Germinal center (tissue), 1 donor: ENCODE measurements around the gene RPL6.

Experiments used
- DNase-seq: peaks from one replicate; pipeline ENCODE4 v3.0.0; 2012; ENCODE audit warnings: mixed read lengths, low spot score

Gene RPL6

DNA sequence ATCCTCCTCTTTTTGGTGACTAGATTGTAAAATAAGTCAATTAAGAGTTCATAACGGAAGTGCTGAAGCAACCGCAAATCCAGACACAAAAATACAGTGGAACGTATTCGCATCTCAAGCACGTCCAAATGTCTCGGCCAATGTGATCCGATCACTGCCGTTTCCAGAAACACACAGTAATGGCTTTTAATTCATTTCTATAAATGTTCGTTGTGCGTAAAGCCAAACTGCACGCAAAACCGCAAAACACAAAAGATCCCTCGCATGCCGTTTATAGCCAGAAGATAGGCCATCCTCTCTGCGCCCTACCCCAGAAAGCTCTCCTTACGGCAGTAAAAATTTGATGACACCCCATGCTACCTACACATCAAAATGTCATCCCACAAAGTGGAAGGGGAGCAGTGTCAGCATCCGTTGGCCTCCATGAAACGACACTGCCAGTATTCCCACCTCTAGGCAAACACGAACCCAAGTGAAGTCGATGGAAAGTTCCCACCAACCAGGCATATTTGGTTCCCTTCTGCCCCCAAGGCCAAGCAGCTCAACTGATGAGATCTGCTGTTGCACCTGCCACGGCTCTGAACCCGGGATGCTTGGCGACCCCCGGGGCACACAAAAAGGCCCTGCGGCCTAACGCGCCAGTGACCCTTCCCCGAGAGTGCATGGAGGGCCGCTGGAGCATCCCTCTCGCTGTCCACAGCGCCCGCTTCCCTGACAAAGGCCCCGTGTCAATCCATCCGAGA, 28.6 kb downstream of the RPL6 start:
- DNase-seq, result no peak

GRCh38 chr12:112375105-112375504, 34.3 kb downstream of the RPL6 start:
- no peak for DNase-seq

DNA sequence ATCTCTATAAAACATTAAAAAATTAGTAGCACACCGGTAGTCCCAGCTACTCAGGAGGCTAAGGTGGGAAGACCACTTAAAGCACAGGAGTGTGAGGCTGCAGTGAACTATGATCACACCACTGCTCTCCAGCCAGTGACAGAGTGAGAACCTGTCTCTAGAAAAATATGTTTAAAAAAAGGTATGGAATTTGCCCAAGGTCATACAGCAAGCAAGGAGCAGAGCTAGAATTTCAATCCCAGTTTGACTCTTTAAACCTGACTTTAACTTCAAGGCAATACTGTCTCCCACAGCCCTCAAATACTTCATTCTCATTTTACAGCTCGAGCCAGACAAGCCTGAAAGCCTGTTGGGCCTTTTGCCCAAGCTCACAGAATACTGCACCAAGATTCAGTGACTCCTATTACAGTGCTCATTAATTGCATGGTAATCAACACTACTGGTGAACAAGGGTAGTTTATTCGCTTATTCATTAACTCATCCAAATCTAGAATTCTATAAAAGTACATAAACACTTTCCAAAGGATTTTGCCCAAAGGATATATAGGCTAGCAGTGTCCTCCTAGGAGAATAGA, 35.2 kb downstream of the RPL6 start:
- no peak for DNase-seq

DNA sequence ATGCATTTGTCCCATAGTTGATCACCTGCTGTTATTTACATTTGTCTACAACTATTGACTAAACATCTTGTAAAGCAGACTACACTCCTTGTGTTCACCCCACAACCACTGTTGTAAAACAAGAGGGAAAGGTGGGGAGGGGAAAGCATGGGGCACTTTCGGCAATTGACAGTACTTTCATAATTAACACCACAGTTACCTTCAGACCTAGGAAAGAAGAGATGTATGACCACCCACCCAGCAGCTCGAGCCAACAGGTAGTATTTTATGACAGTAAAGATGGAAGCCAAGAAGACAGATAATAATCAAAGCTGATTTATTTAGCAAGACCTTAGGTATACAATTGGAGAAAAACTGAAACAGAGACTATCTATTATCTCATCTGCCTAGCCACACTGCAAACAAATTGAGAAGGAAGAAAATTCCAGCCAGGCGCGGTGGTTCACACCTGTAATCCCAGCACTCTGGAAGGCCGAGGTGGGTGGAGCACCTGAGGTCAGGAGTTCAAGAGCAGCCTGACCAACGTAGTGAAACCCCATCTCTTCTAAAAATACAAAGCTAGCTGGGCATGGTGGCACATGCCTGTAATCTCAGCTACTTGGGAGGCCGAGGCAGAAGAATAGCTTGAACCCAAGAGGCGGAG, 38.4 kb downstream of the RPL6 start:
- no peak for DNase-seq

DNA sequence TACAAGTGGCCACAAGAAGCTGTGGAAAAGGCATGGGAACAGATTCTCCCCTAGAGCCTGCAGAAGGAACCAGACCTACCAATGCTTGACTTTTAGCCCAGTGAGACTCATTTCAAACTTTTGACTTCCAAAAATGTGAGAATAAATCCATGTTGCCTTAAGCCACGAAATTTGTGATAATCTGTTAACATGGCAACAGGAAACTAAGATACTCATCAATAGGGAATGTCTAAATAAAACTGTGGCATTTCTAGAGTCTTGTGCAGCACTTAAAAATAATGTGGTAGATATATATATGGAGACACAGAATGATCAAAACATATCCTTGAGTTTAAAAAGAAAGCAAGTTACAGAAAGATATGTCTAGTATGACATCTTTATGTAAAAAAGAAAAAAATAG, 39.2 kb downstream of the RPL6 start:
- DNase-seq, result no peak

DNA sequence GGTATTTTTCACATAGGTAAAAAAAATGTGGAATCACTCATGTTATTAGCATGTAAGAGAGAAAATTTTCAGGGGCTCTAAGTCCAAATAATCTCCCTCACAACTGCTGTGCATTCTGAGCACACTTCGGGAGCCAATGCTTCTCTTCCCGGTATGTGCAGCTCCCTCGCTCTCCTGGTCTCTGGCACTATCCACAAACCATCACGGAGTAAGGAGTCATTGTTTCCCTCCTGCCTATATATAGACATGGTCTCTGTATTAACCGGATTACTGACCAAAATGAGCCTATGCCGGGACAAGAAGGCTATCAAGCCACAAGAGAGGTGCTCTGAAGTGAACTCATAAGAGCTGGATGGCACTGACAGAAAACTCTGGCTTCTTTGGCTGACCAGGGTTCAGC, 40.5 kb downstream of the RPL6 start:
- no peak for DNase-seq

DNA sequence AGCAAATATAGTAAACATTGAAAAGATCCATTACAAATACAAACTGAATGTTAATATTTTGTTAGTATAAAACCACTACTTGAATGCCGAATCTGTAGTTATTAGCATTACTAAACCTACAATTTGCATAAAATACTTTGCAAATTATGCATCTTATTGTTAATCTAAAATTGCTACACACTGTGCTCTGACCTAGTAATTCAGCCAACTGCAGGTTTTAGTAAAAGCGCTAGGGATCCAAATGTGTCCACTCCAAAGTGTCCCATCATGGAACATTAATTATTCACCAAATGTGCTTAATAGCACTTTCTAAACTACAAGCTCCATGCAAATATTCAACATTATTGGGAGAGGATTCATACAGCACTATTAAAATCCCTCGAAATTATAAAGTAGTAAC, 41.4 kb downstream of the RPL6 start:
- DNase-seq, result no peak

- no peak for DNase-seq
Measured at GRCh38 chr12:112362310-112362709, 47.1 kb downstream of the RPL6 start.

- DNase-seq, result no peak
Measured at GRCh38 chr12:112361271-112361670, 48.1 kb downstream of the RPL6 start.

GRCh38 chr12:112359290-112359689, 50.1 kb downstream of the RPL6 start:
- DNase-seq, result no peak

DNA sequence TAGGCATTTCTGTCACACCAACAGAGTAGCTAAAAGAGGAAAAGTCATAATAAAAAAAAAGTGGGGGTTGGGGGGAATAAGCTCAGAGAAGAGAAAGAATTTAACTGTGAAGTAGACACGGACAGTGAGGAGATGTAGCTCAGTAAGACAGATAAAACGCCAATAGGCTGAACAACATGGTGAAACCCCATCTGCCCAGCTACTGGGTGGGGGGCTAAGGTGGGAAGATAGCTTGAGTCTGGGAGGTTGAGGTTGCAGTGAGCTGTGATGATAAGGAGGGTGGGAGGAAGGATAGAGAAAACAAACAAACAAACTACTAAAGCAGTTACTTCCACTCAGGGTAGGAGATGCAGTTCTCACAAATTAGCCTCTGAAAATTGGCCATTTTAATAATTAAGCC, 52.2 kb downstream of the RPL6 start:
- no peak for DNase-seq
